Measurements from ENCODE around the gene SPACA5.
"Not testable (repeated sequence)": the region's sequence is repeated elsewhere in the genome, so short reads cannot be mapped to it uniquely, and the experiment has no call there.

The SPACA5 gene

DNA sequence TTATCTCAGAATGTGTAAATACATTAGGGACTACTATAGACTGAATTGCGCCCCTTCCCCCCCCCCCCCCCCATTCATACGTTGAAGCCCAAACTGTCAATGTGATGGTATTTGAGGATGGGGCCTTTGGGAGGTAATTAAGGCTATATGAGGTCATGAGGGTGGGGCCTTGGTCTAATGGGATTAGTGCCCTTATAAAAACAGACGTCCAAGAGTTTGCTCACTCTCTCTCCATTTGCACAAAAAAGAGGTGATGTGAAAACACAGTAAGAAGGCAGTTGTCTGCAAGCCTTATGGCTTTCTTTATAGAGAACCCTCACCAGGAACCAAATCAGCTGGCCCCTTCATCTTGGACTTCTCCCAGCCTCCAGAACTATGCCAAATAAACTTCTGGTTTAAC lies 15.3 kb downstream of the SPACA5 start:
- DNase-seq = no peak

DNA sequence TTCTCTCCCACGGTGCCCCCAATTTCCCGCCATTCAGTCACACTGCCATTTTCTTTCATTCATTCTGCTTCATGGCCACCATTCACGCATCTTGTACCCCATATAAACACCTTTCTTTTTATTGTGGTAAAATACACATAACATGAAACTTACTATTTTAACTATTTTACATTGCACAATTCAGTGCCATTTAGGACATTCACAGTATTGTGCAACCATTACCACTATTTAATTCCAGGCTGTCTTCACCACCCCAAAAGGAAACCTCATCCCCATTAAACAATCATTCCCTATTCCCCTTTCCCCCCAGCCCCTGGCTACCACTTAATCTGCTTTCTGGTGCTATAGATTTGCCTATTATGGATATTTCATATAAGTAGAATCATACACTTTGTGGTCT lies 15.9 kb downstream of the SPACA5 start:
- no peak for DNase-seq

DNA sequence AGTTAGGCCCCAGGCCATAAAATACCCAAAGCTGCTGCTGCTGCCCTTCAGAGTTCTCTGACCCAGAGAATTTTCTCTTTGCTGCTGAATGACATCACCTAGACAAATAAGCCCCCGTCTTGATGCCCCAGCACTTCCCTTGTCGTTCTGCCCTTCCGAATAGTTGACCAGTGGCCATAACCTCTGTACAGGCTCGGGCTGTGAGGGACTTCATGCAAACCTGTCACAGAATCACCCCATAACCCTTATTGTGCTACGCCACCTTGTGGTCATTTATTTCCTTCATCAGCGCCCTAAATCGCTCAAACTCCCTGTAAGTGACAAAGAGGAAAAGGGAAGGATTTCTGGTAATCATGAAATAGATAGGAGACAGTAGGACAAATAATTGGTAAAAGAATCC lies 18.8 kb downstream of the SPACA5 start:
- DNase-seq = peak; percentile 61

DNA sequence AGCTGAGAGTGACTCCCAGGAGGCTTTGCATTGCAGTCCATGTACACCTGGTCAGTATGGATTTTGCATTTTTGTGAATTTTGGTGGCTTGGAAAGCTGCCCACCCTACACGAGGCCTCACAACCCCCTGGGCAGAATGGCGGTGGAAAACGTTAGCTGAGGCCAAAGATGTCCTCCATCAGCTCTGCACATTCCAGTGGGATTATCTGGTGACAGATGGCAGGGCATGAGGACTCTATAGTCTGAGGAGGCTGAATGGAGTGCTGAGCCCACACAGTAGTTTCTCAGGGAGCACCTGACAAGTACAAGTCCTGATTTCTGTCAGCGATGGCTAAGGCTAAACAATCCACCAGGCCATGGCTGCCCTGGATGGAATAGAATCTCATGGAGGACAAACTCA lies 20.8 kb downstream of the SPACA5 start:
- not testable (repeated sequence) for DNase-seq

DNA sequence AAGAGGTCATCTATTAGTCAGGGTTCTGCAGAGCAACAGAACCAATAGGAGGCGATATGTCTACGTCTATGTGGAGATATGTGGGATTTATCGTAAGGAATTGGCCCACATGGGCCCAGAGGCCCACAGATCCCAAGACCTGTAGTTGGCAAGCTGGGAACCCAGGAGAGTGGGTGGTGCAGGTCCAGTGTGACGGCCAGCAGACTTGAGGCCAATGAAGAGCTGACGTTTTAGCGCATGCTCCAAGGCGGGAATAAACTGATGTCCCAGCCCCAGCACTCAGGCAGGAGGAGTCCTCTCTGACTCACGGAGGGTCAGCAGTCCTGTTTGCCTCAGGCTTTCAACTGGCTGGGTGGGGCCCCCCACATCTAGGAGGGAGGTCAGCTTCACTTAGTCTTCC lies 21.3 kb downstream of the SPACA5 start:
- DNase-seq = no peak

- no peak for DNase-seq
These were observed 23.4 kb downstream of the SPACA5 start for GRCh38 chrX:48030237-48030636.

DNA sequence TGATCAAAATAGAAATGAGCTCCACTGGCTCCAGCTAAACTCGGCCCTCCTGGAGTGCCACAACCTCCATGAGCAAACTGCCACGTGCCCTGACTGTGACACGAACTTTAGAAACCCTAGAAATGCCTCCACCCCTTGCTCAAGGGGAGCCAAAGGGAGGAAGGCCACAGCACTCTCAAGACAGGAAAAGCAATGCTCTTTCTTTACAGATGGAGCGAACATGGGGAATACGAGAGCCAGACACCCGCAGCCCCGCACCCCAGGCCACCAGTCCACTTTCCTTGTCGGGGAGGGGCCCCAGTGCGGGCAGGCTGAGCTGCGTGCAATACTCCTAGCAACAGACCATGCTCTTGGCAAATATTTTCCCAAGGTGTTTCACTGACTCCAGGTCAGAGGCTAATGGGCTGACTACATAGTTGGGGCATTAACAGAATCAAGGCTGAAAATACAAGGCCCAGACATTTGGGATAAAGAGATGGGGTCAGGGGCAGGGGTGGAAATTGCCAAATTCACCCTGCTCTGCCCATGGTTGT lies 23.9 kb downstream of the SPACA5 start:
- not testable (repeated sequence) for DNase-seq

GRCh38 chrX:48035891-48036290 lies 29.1 kb downstream of the SPACA5 start:
- DNase-seq = no peak

GRCh38 chrX:48043056-48043455 lies 36.3 kb downstream of the SPACA5 start:
- no peak for DNase-seq

- DNase-seq = no peak
These were observed 38.9 kb downstream of the SPACA5 start for GRCh38 chrX:48045410-48046311.

DNA sequence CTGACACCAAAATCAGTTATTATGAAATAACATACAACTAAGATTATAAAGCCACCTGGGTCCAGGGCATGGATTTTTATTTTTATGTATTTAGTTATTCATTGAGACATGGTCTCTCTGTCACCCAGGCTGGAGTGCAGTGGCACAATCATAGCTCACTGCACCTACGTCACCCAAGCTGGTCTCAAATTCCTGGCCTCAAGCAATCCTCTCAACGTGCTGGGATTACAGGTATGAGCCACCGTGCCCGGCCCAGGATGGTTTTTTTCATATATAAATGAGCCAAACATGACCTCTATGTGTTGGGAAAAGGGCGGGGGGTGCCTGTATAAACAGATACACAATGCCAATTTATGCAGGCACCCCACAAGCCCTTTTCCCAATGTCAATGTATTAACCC lies 40.1 kb downstream of the SPACA5 start:
- DNase-seq = no peak

GRCh38 chrX:48058621-48059295 lies 52.0 kb downstream of the SPACA5 start:
- DNase-seq = no peak

DNA sequence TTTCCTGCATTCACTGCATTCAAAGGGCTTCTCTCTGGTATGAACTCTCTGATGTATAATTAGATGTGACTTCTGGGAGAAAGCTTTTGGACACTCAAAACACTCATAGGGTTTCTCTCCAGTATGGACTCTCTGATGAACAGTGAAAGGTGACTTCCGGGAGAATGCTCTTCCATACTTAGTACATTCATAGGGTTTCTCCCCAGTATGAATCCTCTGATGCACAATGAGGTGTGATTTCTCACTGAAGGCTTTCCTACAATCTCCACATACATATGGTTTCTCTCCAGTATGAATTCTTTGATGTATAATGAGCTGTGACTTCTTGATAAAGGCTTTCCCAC lies 52.5 kb downstream of the SPACA5 start:
- no peak for DNase-seq

Measured in retina (tissue), 1 donor.